HG03159 (cell line): ENCODE results near the gene KLHL12.
"Not testable (repeated sequence)": the region's sequence is repeated elsewhere in the genome, so short reads cannot be mapped to it uniquely, and the experiment has no call there.

ENCODE experiments used
- ATAC-seq: cut with Tn5 transposase; IDR thresholded peaks from one replicate; pipeline ENCODE4 v1.9.1; 2021; ENCODE audit warnings: mild to moderate bottlenecking, moderate library complexity; ENCODE audit not compliant: unreplicated experiment

KLHL12 gene

GRCh38 chr1:202952099-202952498, 25.1 kb upstream of the KLHL12 start:
- ATAC-seq, result no peak

DNA sequence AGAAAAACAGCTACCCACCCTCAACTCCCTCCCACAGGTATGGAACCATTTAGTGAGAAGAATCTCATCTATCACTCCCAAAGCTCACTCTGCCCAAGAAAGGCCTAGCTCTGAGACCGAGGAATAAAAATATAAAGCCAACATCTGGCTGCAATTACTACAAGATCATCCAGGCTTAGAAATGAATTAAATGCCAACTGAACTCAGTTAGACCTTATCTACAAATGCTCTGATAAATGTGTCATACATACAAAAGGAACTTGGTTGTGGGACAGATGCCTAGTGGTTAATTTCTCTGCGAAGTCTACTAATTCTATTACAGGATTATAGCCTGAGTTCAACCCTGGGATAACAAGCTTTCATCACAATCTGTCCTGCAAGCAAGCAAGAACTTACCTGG, 24.4 kb upstream of the KLHL12 start:
- ATAC-seq, result no peak

- no peak for ATAC-seq
Measured at GRCh38 chr1:202945483-202945882, 18.4 kb upstream of the KLHL12 start.

DNA sequence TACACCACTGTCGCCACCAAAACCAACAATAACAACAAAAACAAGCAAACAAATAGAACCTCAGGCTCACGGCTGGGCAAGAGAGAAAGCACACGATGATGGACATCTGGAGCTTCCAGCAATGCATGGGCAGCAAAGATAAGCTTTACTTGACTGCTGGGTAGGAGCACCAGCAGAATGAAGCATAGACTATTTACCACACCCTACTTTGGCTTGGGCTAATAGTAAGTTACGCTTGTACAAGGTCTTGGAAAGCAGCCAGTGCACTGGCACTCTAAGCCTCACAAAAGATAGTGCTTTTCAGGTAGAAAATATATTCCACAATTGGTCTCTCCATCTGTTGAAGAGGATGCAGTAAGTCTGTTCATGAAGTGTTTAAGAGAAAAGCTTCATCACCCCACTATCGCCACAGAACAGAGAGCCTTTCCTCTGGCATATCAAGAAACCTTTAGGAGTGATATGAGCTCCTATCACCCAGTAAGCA, 17.4 kb upstream of the KLHL12 start:
- ATAC-seq, result no peak

- no peak for ATAC-seq
Measured at GRCh38 chr1:202942426-202942825, 15.4 kb upstream of the KLHL12 start.

- ATAC-seq, result no peak
Measured at GRCh38 chr1:202941372-202941771, 14.3 kb upstream of the KLHL12 start.

GRCh38 chr1:202940561-202940960, 13.5 kb upstream of the KLHL12 start:
- no peak for ATAC-seq

DNA sequence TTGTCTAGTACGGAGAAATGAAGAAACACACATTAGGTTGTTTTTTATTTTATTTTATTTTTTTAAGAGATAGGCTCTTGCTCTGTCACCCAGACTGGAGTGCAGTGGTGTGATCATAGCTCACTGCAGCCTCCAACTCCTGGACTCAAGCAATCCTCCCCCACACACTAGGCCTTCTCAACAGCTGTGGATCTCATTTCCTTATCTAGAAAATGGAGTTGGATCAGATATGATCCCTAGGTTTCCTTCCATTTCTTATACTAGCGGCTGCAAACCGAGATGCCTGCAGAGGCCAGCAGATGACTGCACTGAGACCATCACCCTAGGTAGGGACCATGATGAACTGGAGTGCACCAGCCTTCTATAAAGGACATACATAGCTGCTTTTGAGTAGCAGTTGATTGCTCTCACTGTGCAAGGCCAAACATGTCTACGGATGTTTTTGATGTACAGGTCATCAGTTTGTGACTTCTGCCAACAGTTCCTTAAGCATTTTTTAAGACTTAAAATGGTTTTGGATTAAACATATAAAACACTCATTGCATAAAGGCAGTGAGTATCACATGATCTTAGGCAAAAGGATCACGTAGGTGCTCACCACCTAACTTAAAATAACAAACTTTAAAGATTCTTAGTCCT, 11.4 kb upstream of the KLHL12 start:
- ATAC-seq, result no peak

- ATAC-seq, result not testable (repeated sequence)
Measured at GRCh38 chr1:202936409-202936808, 9.4 kb upstream of the KLHL12 start.

DNA sequence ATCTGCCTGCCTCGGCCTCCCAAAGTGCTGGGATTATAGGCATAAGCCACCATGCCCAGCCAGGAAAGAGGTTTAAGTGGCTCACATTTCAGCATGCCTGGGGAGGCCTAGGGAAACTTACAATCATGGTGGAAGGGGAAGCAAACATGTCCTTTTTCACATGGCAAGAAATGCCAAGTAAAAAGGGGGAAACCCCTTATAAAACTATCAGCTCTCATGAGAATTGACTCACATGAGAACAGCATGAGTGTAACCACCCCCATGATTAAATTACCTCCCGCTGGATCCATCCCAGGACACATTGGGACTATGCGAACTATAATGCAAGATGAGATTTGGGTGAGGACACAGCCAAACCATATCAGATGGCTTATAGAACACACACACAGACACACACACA, 8.8 kb upstream of the KLHL12 start:
- no peak for ATAC-seq

- ATAC-seq, result no peak
Measured at GRCh38 chr1:202934755-202935154, 7.7 kb upstream of the KLHL12 start.

DNA sequence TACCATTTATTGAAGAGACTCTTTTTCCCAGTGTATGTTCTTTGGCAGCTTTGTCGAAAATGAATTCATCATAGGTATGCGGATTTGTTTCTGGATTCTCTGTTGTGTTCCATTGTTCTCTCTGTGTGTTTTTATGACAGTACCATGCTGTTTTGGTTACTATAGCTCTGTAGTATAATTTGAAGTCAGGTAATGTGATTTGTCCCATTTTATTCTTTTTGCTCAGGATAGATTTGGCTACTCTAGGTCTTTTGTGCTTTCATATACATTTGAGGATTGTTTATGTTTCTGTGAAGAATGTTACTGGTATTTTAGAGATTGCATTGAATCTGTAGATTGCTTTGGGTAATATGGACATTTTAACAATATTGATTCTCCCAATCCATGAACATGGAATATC, 5.4 kb upstream of the KLHL12 start:
- ATAC-seq, result no peak

- ATAC-seq, result no peak
Measured at GRCh38 chr1:202923533-202923932, 3.5 kb downstream of the KLHL12 start.

- no peak for ATAC-seq
Measured at GRCh38 chr1:202919615-202920014, 7.4 kb downstream of the KLHL12 start.

- no peak for ATAC-seq
Measured at GRCh38 chr1:202915146-202915545, 11.9 kb downstream of the KLHL12 start.

DNA sequence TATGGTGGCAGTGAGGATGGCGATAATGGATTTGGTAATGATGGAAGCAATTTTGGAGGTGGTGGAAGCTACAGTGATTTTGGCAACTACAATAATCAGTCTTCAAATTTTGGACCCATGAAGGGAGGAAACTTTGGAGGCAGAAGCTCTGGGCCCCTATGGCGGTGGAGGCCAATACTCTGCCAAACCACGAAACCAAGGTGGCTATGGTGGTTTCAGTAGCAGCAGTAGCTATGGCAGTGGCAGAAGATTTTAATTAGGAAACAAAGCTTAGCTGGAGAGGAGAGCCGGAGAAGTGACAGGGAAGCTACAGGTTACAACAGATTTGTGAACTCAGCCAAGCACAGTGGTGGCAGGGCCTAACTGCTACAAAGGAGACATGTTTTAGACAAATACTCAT, 14.6 kb downstream of the KLHL12 start:
- ATAC-seq, result not testable (repeated sequence)

DNA sequence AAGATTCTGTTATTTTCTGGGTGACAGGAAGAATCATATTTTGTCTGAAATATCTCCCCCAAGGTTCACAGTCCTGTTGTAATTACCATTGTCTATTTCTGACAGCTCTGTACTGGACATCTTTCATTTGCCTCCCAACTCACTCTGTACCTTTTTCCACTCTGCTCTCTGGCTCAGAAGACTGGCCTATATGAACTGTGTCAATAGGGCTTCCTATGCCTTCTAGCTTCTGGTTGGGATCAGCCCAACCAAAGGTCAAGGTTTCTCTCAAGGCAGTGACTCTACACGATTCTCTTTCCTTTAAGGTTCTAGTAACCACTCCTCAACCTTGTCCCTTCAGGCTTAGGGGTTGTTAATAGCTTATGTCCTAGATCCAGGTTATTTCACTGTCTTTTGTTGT, 17.5 kb downstream of the KLHL12 start:
- no peak for ATAC-seq

DNA sequence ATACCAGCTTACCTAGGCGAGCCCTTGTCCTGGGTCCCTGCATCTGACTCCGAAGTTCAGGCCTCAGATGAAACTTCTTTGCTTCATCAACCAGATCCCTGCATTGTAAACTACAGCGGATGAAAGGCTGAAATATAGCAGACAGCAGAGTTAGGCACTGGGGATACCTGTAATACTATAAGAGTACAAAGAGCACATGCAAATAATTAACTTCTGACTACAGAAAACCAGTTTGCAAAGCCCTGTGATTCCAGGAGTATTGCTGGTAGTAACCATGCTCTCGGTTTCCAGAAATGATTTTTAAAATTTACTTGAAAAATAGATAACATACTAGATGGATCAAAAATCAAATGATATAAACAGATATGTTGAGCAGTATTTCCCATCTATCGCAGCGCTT, 18.0 kb downstream of the KLHL12 start:
- no peak for ATAC-seq

GRCh38 chr1:202905331-202905730, 21.7 kb downstream of the KLHL12 start:
- no peak for ATAC-seq

DNA sequence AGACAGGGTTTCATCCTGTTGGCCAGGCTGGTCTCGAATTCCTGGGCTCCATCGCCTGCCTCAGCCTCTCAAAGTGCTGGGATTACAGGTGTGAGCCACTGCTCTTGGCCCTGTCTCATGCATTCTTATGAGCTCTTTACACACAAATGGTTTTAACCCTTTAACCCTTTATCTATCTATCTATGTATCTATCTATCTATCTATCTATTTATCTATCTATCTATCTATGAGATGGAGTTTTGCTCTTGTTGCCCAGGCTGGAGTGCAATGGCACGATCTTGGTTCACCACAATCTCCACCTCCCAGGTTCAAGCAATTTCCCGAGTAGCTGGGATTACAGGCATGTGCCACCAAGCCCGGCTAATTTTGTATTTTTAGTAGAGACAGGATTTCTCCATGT, 23.2 kb downstream of the KLHL12 start:
- ATAC-seq, result not testable (repeated sequence)

- no peak for ATAC-seq
Measured at GRCh38 chr1:202901555-202901954, 25.5 kb downstream of the KLHL12 start.

- ATAC-seq, result no peak
Measured at GRCh38 chr1:202892501-202892900, 34.5 kb downstream of the KLHL12 start.

DNA sequence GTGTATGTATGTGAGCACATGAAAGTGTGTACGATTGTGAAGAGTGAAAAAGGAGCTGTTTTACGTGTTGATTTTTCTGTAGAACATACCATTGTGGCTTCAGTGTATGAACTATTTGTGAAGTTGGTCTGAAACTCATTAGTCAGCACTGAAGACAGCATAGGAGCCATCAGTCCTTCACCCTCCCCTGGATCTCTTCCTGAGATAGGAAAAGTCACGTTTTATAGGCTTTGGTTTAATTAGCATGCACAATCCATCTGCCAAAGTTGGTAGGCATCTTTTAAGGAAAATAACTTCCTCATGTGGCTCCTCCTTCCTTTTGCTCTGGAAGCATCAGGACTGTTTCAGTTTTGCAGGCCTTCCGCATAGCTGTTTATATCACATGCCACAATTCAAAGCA, 36.6 kb downstream of the KLHL12 start:
- ATAC-seq, result no peak
